Stromal cell of bone marrow (primary cell): Measurements from ENCODE around the gene NAIF1.
"Not testable (repeated sequence)": the region's sequence is repeated elsewhere in the genome, so short reads cannot be mapped to it uniquely, and the experiment has no call there.

Experiments
- DNase-seq: peaks from one replicate; pipeline ENCODE4 v3.0.0-alpha.2; 2012; ENCODE audit warnings: low read depth

NAIF1 gene

GRCh38 chr9:128066713-128067644 lies at the start of gene NAIF1:
TSS of gene NAIF1 (minus strand) at chr9:128067320. CDS start at chr9:128067101, 219 bp downstream.
- DNase-seq = peak; percentile 99

GRCh38 chr9:128116104-128117083 lies 49.3 kb upstream of the NAIF1 start:
- no peak for DNase-seq

GRCh38 chr9:128115187-128116103 lies 48.3 kb upstream of the NAIF1 start:
- no peak for DNase-seq

- no peak for DNase-seq
Observed at GRCh38 chr9:128114326-128115186, 47.4 kb upstream of the NAIF1 start.

GRCh38 chr9:128113526-128114325 lies 46.6 kb upstream of the NAIF1 start:
- DNase-seq = no peak

- not testable (repeated sequence) for DNase-seq
Observed at GRCh38 chr9:128111726-128112125, 44.6 kb upstream of the NAIF1 start.

- DNase-seq = no peak
Observed at GRCh38 chr9:128109050-128109709, 42.1 kb upstream of the NAIF1 start.

- DNase-seq = no peak
Observed at GRCh38 chr9:128108269-128109049, 41.3 kb upstream of the NAIF1 start.

GRCh38 chr9:128107468-128108268 lies 40.5 kb upstream of the NAIF1 start:
- DNase-seq = no peak

GRCh38 chr9:128106940-128107467 lies 39.9 kb upstream of the NAIF1 start:
- no peak for DNase-seq

GRCh38 chr9:128106181-128106939 lies 39.2 kb upstream of the NAIF1 start:
- DNase-seq = no peak

GRCh38 chr9:128105538-128106175 lies 38.5 kb upstream of the NAIF1 start:
- DNase-seq = no peak

- DNase-seq = no peak
Observed at GRCh38 chr9:128104171-128104618, 37.1 kb upstream of the NAIF1 start.

- DNase-seq = no peak
Observed at GRCh38 chr9:128103589-128103962, 36.5 kb upstream of the NAIF1 start.

GRCh38 chr9:128102861-128103588 lies 35.9 kb upstream of the NAIF1 start:
- no peak for DNase-seq
